ENCODE measurements around the gene FXYD7. TPM values are rescaled to one million over a fixed set of nuclear protein-coding genes. Genes with fewer than 3 reads are reported as not detected.
A peak's percentile ranks its signal among the peaks of the same experiment; 100 is the strongest.

The FXYD7 gene
- total and polyA plus RNA-seq, 9 of the 15 experiments (the other 6 are each of a cell fraction or from before 2014, with no cell fraction given): 0.10 to 0.80 (median 0.31) TPM; not detected in 3

GRCh38 chr19:35140962-35141836 is 1.9 kb upstream of the FXYD7 start (continued):
- TF ChIP-seq NR4A1 (CRISPR knock-in tag; IDR thresholded peaks at IDR 0.05) (no peak), NR4A1 (tag; IDR thresholded peaks at IDR 0.05) (no peak), ZNF324 (CRISPR knock-in tag; IDR thresholded peaks at IDR 0.05) (no peak), THRB (CRISPR knock-in tag; conservative IDR thresholded peaks at IDR 0.05) (peak; percentile 88; the same call in 1 of the 2 replicates), PHB2 (IDR thresholded peaks at IDR 0.05; ENCODE audit: low read depth) (no peak), SIRT6 (IDR thresholded peaks at IDR 0.05; ENCODE audit: low read depth, low read length) (no peak), FOXP1 (CRISPR knock-in tag; IDR thresholded peaks at IDR 0.05) (0 out of 2 replicates have a peak, but pooled peaks have one; percentile 36), GATAD2B (IDR thresholded peaks at IDR 0.05; ENCODE audit: borderline replicate concordance) (no peak), HDAC1 (IDR thresholded peaks at IDR 0.05) (peak in 1 of 2 experiments; percentile 38; a peak in 1 of 4 replicates), SMAD3 (CRISPR knock-in tag; conservative IDR thresholded peaks at IDR 0.05) (no peak), ZNF217 (CRISPR knock-in tag; IDR thresholded peaks at IDR 0.05) (no peak), ZNF318 (IDR thresholded peaks at IDR 0.05; ENCODE audit: borderline replicate concordance in 1 of 2, low read depth in 1 of 2) (no peak), HDAC8 (tag; IDR thresholded peaks at IDR 0.05) (no peak), RBM34 (IDR thresholded peaks at IDR 0.05; ENCODE audit: borderline replicate concordance, insufficient read depth, low read length) (no peak), CEBPG (CRISPR knock-in tag; IDR thresholded peaks at IDR 0.05) (no peak), CEBPG (tag; conservative IDR thresholded peaks at IDR 0.05 in 1 of 2, IDR thresholded peaks at IDR 0.05 in 1 of 2) (no peak), ZNF589 (CRISPR knock-in tag; IDR thresholded peaks at IDR 0.05; ENCODE audit: low read depth) (no peak), NCOA2 (IDR thresholded peaks at IDR 0.05; ENCODE audit: partially characterized antibody in 2 of 2) (no peak)
